Erythroblast (primary cell): ENCODE data around the gene TMEM63A.

Experiments used
- DNase-seq, 2 experiments: peaks; one replicate each; lab custom pipeline; 2025; lab: John Stamatoyannopoulos, UW
- GATA1 ChIP-seq: IDR thresholded peaks from 2 replicates; pipeline ENCODE4 v1.6.1; 2011; ENCODE audit warnings: low read depth, mild to moderate bottlenecking, control low read depth, low read length, moderate library complexity
- POLR2A ChIP-seq: IDR thresholded peaks from 2 replicates; pipeline ENCODE4 v1.6.1; 2011; ENCODE audit warnings: mild to moderate bottlenecking, low read length

Gene TMEM63A

DNA sequence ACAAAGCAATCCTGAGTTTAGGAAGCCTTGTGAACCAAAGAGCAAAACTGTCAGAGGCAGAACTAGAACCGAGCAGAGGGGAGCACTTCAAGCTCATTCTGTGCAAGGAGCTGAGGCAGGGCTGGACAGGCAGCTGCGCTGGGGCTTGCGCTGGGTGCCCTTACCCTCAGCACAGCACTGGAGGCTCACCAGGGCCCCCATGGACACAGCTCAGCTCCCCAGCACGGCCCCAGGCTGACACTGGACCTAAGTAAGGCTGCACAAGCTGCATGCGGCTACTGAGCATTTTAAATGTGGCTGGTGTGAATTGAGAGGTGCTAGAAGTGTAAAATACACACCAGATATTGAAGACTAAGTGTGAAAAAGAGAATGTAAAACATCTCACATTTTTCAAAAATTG is 22.1 kb downstream of the TMEM63A start:
- TF ChIP-seq POLR2A (no peak), GATA1 (no peak)
- no peak for DNase-seq

DNA sequence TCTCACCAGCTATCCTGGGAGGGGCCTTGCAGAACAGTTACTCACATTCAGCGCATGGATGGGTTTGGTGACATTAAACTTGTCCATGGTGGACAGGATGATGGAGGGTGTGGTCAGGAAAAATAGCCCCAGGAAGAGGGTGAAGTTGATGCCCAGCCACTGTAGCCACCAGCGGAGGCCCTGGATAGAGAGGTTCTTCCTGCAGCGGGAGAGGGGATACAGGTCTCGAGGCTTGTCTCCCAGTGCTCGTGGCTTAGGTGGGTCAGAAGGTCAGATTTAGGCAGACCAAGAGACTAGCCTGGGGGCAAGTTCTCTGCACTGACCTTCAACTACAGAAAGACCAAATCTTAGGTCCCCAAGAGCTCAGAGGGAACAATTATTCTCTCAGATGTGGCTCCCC is 23.0 kb downstream of the TMEM63A start:
- no peak for DNase-seq
- TF ChIP-seq POLR2A (no peak), GATA1 (no peak)

DNA sequence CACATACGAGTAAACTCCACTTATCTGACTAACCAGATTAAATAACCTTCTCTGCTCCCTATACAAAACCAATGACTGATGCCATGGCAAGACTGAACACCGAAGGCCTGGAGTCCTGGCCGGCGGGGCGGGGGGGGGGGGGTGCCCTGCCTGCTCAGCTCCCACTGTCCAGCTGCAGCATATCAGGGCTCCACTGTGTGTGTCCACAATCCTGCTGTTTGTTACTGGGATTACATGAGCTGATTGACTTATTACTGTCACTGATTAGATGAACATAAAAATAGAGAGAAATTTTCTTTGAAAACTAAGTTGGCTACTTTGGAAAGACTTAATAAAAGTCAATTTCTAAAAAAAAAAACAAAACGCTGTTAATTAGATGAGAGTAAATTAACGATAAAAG is 24.9 kb downstream of the TMEM63A start:
- no peak for DNase-seq
- TF ChIP-seq GATA1 (no peak), POLR2A (no peak)

DNA sequence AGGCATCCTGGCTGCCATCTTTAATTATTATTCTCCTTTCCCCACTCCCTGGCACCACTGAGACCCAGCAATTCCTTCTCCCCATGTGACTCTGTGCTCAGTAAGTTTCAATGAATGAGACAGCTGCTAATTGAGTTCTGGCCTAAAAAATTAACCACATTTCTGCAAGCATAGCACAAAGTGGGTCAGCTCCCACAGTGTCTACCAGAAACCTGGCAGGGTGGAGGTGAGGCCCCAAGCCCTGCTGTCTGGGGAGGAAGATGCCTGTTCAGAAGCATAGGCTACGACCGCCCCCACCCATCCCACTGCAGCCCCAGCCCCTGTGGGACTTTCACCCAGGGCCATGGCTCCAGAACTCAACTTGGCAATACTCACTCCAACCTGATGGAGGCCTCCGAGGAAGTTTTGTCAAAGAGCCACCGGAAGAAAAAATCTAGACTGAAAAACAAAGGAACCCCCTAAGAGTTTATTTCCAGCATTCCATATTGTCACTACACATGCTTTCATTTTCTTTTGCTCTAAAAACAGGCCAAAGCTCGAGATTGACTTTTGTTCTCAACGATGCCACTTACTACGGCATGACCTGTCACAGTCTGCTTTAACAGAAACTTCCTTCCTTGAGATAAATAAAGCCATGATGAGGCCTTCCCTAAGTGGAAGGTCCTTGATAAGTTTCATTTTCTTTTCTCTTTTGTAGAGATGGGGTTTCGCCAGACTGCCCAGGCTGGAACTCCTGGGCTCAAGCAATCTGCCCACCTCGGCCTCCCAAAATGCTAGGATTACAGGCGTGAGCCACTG is 26.5 kb downstream of the TMEM63A start:
- DNase-seq, result no peak
- TF ChIP-seq POLR2A (no peak), GATA1 (no peak)

DNA sequence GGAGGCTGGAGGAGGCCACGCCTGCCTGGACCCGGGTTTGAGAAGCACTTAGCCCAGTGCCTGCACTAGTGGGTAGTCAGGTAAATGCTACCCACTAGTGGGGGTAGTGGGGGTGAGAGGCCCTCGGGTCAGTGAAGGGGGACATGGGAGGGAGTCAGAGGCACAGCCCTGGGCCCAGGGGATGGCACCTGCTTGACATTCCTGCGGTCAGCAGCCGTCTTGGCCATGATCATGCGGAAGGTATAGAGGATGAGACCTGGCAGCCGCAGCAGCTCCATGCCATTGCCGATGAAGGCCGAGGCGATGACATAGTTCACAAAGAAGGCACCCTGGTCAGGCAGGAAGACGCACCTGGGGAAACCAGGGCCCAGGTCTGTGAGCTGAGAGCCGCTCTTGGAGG is 28.7 kb downstream of the TMEM63A start:
- TF ChIP-seq POLR2A, result no peak
- no peak for TF ChIP-seq GATA1
- DNase-seq, result no peak

DNA sequence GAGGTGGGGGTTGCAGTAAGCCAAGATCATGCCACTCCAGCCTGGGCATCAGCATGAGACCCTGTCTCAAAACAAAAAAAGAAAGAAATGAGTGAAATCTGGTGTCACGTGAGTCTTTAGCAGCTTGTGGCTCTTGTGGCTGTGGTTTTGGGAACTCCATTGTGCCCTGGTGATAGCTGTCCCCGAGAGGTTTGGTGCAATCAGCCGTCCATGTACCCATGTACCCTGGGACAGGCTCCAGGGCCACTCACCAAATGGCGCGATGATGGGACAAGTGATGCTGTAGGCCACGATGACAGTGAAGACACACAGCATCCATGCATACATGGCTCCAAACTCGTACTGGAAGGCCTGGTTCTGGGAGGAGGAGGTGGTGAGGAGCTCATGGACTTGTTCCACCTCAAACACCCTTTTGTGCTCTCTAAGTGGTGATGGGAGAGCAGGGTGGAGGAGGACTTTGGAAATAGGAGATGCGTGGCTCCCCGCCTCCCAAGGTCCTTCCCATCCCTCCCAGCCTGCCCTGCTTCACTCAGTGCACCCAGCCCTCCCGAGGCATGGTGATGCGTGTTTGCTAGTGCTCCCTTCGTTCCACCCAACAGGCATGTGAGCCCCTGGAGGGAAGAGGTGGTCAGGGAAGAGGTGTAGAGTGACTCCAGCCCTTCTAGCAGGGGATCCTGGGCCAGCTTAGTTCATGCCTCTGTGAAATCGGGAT is 29.6 kb downstream of the TMEM63A start:
- TF ChIP-seq POLR2A (no peak), GATA1 (no peak)
- DNase-seq, result no peak

DNA sequence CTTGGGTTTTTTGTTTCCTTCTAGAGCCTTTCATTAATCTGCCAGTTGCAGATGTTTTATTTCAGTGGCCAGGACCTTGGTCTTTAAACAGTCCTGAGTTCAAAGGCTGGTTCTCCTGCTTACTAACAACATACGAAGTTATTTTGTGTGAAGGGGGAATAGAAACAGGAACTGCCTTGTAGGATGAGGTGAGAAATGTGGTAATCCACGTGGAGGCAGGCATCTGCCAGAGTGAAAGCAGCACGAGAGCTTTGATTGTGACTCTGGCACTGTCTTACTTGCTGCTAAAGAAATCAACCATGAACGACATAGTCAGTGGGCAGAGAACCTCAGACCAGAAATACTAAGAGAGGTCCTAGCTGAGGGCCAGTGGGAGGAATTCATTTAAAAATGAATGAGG is 30.4 kb downstream of the TMEM63A start:
- TF ChIP-seq GATA1 (no peak), POLR2A (no peak)
- DNase-seq, result no peak

DNA sequence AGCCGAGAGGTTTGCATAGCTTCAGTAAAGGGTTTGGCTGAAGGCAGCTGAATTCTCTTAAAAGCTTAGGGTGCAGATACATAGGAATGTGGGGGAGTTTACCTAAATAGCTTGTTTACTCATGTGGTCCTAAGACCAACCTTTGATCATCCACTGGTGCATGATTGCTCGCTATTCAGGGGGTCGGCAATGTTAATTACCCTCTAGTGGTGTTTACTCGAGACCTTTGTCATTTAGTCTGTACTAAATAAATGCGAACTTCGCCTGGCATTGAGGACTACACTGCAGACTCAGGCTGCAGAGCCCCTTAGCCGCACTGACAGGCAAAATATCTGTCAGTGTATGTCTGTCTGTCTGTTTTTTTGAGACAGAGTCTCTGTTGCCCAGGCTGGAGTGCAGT is 31.8 kb downstream of the TMEM63A start:
- no peak for DNase-seq
- TF ChIP-seq GATA1, result no peak
- no peak for TF ChIP-seq POLR2A

DNA sequence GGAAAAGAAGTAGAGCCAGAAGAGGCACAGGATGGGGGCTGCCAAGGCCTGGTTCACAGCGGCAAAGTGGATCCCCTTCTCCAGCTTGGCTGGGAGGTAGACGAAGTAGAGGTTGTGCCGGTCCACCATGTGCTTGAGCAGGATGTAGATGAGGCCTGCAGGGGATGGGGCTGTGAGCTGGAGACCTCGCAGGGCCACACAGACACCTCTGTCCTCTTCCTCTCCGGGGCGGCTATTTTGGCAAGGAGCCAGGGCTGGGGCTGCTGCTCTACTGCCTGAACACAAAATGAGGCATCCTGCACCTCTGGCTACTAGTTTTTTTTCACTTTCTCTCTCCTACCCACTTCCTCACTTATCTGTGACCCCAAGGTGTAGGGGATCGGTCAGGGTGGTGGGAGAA is 32.3 kb downstream of the TMEM63A start:
- DNase-seq, result peak; percentile 36 to 53
- no peak for TF ChIP-seq POLR2A

DNA sequence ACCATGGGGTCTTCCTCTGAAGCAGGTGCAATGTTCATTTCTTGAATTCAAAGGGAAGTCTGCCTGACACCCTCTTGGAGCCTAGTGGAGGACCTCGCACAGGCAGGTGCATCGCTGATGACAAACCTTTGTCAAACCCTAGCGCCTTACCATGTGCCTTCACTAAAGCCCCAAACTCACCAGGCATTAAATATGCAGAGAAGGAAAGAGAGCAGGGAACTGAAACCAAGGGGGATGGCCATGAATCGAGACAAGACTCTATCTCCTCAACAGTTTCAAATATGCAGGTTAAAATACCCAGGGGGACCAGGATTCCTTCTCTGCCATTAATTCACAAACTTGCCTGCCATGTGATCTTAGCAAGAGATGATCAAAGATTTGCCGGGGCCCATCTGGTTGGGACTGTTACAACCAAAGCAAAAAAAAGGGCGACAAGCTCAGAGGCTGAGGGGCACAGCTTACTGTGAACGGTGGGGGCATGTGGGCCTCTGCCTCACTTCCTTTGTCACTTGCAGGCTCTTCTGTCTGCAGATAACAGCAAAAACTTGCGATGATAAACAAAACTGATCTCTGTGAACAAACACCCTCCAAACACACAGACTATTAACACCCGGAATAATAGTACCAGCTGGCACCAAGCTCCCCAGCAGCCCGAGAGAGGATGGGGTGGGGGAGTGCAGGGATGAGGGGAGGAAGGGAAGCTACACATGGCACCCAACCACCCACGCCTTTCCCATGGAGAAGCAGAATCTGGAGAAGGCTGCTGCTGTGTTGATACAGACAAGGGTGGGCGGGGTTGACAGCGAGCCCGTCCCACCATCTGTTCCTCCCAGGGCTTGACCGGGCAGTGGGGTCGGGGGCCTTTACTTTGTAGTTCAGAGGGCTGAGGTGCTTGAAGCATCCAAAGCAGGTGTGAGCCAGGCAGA is 33.9 kb downstream of the TMEM63A start:
- DNase-seq, result peak; percentile 42 to 61
- no peak for TF ChIP-seq GATA1
- no peak for TF ChIP-seq POLR2A

DNA sequence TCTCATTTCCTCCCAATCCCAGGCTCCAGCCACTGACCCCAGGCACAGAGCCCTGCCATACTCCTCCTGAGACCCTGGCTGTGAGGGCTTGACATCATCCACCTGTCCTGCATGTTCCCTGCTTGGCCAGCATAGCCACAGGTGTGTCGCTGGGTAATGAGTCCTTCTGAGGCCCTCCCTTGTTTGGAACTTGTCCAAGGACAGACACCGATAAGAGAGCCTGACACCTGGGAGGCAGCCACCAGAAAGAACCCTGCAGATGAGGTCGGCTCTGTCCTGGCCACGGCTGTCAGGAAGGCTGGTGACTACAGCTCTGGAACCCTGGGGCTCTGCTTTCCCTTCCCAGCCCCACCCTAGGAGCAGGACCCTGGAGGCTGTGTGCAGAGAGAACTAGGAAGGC is 34.6 kb downstream of the TMEM63A start:
- DNase-seq, result no peak
- TF ChIP-seq GATA1 (no peak), POLR2A (no peak)

DNA sequence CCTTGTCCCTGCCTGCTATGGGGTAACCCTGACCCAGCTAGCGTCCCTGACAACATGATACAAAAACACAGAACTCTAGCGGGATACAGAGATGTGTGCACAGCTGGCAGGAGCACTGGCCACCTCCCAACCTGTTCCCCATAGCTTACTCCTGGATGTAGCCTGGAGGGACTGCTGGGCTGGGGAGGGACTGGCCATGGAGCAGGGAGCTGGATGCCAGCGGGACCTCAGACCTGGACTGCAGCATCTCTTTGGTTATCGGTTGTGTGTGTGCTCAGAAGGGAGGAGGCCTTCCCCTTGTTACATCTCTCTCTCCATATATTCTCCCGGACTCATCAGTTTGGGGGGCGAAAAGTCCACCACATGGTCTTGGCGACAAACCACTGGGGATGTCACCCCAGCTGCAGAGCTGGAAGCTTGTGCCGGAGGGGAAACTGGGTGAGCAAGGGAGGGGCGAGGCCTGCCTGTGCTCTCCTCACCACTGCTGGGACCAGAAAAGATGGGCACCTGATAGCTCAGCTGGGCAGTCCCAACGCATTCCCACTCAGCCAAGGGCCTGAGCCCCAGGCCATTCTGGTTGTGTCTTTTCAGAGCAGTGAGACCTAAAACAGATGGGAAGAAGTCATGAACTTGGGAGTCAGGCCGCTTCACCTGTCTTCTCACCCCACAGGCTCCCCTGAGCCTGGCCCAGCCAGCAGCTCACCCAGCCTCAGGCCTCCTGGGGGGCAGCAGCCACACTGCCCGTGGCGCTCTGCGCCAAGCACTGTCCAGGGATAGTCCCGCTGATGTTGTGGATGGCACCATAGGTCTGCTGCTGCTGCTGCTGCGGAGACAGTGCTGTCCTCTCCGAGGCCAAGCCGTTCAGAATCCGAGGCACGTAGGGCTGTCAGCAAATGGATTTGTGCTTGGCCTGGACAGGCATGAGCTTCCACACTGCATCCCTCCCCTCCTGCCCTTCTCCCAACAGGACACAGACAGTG is 35.6 kb downstream of the TMEM63A start:
- TF ChIP-seq GATA1, result no peak
- no peak for TF ChIP-seq POLR2A
- DNase-seq, result no peak
